ENCODE measurements around the gene MCIDAS. TPM values are rescaled to one million over a fixed set of nuclear protein-coding genes. Genes with fewer than 3 reads are reported as not detected.

The MCIDAS gene
- polyA plus RNA-seq, 3 donors: not detected

GRCh38 chr5:55188656-55189540 lies 38.2 kb downstream of the MCIDAS start:
- Mint-ChIP-seq H3K4me3 (no peak overlapping the region), H3K27ac (no peak overlapping the region), H3K36me3 (no peaks in the 10 kb centered on the region), H3K4me1 (peaks cover 2% of the 10 kb centered on the region), H3K27me3 (ENCODE audit: low read depth in 3 of 3) (peaks cover 32 to 71% (median 34%) of the 10 kb centered on the region in 3 donors), H3K9me3 (peaks cover 0 to 6% (median 0%) of the 10 kb centered on the region in 7 donors)
- 100% methylated on average over 1 of the region's 6 CpGs for WGBS (ENCODE audit: insufficient coverage)
- no peaks in the 10 kb centered on the region for H3K79me2 ChIP-seq (ENCODE audit: insufficient read depth, low read length)
- H3K4me2 ChIP-seq (replicated peaks; ENCODE audit: extremely low read depth, low read length, poor library complexity, severe bottlenecking): no peak overlapping the region
- H3K9me3 ChIP-seq (replicated peaks in 1 of 2; ENCODE audit: control insufficient read depth in 1 of 2, insufficient read depth in 1 of 2, low read length in 2 of 2): no peaks in the 10 kb centered on the region
- no peak overlapping the region for H3K27ac ChIP-seq (ENCODE audit: low read depth in 1 of 2, low read length in 2 of 2)
- intact Hi-C loops (cut with micrococcal nuclease): no loop called here
- TF ChIP-seq CTCF (IDR thresholded peaks at IDR 0.05): no peak
- DNase-seq: no peak
- no peak overlapping the region for H3K9ac ChIP-seq (ENCODE audit: insufficient read depth, low read length, poor library complexity, severe bottlenecking)
- no peak overlapping the region for H3K4me3 ChIP-seq (replicated peaks in 1 of 3; ENCODE audit: low read depth in 2 of 3, low read length in 3 of 3)
- no peaks in the 10 kb centered on the region for H4K20me1 ChIP-seq (ENCODE audit: insufficient read depth, low read length)
- no peaks in the 10 kb centered on the region for H3K4me1 ChIP-seq (ENCODE audit: control insufficient read depth in 1 of 2, insufficient read depth in 2 of 2, low read length in 2 of 2)
- no peaks in the 10 kb centered on the region for H3K36me3 ChIP-seq (replicated peaks in 1 of 2; ENCODE audit: control insufficient read depth in 1 of 2, insufficient read depth in 2 of 2, low read length in 2 of 2)
- H3K27me3 ChIP-seq (ENCODE audit: control insufficient read depth in 2 of 2, insufficient read depth in 2 of 2, low read length in 2 of 2): peaks cover 40 to 63% of the 10 kb centered on the region in 2 donors
- H2AFZ ChIP-seq (ENCODE audit: insufficient read depth, low read depth, low read length, poor library complexity, severe bottlenecking): no peak overlapping the region

DNA sequence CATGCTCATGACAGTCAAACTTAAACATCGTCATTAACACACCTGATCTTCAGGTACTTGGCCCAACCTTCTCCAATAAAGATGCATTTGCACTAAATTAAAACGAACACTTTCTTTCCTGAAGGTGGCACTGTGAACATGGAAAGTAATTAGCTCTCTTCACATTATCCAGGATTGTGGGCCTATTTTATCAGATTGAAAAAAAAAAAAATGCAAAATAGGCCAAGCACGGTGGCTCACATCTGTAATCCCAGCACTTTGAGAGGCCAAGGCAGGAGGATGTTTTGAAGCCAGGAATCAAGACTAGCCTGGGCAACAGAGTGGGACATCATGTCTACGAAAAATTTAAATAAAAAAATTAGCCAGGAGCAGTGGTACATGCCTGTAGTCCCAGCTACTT lies 39.7 kb downstream of the MCIDAS start:
- H3K27ac Mint-ChIP-seq: no peak overlapping the region
- Histone ChIP-seq H3K4me3 (replicated peaks in 1 of 3; ENCODE audit: low read depth in 2 of 3, low read length in 3 of 3) (no peak overlapping the region), H2AFZ (ENCODE audit: insufficient read depth, low read depth, low read length, poor library complexity, severe bottlenecking) (no peak overlapping the region), H3K27ac (ENCODE audit: low read depth in 1 of 2, low read length in 2 of 2) (no peak overlapping the region), H3K36me3 (replicated peaks in 1 of 2; ENCODE audit: control insufficient read depth in 1 of 2, insufficient read depth in 2 of 2, low read length in 2 of 2) (no peaks in the 10 kb centered on the region), H3K79me2 (ENCODE audit: insufficient read depth, low read length) (no peaks in the 10 kb centered on the region), H3K9me3 (replicated peaks in 1 of 2; ENCODE audit: control insufficient read depth in 1 of 2, insufficient read depth in 1 of 2, low read length in 2 of 2) (peaks cover 0 to 4% of the 10 kb centered on the region in 2 donors), H3K4me1 (ENCODE audit: control insufficient read depth in 1 of 2, insufficient read depth in 2 of 2, low read length in 2 of 2) (no peaks in the 10 kb centered on the region), H3K4me2 (replicated peaks; ENCODE audit: extremely low read depth, low read length, poor library complexity, severe bottlenecking) (no peak overlapping the region), H3K27me3 (ENCODE audit: control insufficient read depth in 2 of 2, insufficient read depth in 2 of 2, low read length in 2 of 2) (peaks cover 38 to 54% of the 10 kb centered on the region in 2 donors), H4K20me1 (ENCODE audit: insufficient read depth, low read length) (no peaks in the 10 kb centered on the region), H3K9ac (ENCODE audit: insufficient read depth, low read length, poor library complexity, severe bottlenecking) (no peak overlapping the region)
- H3K4me3 Mint-ChIP-seq: no peak overlapping the region
- no peak for TF ChIP-seq CTCF (IDR thresholded peaks at IDR 0.05)
- H3K4me1 Mint-ChIP-seq: peaks cover 2% of the 10 kb centered on the region
- WGBS (ENCODE audit: insufficient coverage): 67% methylated on average over 1 of the region's 4 CpGs
- peaks cover 24 to 57% (median 33%) of the 10 kb centered on the region in 3 donors for H3K27me3 Mint-ChIP-seq (ENCODE audit: low read depth in 3 of 3)
- no peaks in the 10 kb centered on the region for H3K36me3 Mint-ChIP-seq
- DNase-seq: no peak
- intact Hi-C loops (cut with micrococcal nuclease): no loop called here
- H3K9me3 Mint-ChIP-seq: peaks cover 0 to 8% (median 2%) of the 10 kb centered on the region in 7 donors
